Measurements from ENCODE around the gene ABLIM2.

DNA sequence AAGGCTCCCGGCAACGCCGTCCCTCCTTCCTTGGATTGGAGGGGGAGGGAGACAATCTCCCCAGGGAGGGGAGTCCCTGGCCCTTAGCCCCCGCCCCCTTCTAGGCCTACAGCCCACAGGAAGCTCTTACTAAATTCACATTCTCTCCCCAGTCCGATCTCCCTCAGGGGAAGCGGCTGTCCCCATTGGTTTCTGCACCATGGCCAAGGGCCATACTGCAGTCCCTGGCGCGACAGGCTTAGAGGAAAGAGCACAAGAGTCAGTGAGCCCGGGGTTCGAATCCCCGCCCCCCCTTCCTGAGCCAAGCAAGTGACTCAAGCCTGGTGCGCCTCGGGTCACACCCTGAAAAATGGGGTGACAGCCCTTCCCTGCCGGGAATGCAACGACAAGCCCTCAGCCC is 1.1 kb downstream of the ABLIM2 start:
- TF ChIP-seq POLR2A (IDR thresholded peaks at IDR 0.05) (no peak), POLR2AphosphoS5 (IDR thresholded peaks at IDR 0.05) (no peak)
- TF ChIP-seq, protein P1, sequence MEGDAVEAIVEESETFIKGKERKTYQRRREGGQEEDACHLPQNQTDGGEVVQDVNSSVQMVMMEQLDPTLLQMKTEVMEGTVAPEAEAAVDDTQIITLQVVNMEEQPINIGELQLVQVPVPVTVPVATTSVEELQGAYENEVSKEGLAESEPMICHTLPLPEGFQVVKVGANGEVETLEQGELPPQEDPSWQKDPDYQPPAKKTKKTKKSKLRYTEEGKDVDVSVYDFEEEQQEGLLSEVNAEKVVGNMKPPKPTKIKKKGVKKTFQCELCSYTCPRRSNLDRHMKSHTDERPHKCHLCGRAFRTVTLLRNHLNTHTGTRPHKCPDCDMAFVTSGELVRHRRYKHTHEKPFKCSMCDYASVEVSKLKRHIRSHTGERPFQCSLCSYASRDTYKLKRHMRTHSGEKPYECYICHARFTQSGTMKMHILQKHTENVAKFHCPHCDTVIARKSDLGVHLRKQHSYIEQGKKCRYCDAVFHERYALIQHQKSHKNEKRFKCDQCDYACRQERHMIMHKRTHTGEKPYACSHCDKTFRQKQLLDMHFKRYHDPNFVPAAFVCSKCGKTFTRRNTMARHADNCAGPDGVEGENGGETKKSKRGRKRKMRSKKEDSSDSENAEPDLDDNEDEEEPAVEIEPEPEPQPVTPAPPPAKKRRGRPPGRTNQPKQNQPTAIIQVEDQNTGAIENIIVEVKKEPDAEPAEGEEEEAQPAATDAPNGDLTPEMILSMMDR (IDR thresholded peaks at IDR 0.05), result no peak
